GM19438 (cell line): ENCODE results near the gene NELFCD.
"Not testable (repeated sequence)": the region's sequence is repeated elsewhere in the genome, so short reads cannot be mapped to it uniquely, and the experiment has no call there.

Experiments
- ATAC-seq: cut with Tn5 transposase; IDR thresholded peaks from one replicate; pipeline ENCODE4 v1.9.1; 2021; ENCODE audit warnings: low read depth; ENCODE audit not compliant: unreplicated experiment

Gene NELFCD

GRCh38 chr20:59023616-59024015 lies 42.6 kb downstream of the NELFCD start:
- ATAC-seq: no peak

- no peak for ATAC-seq
Measured at GRCh38 chr20:59024111-59024530, 43.1 kb downstream of the NELFCD start.

GRCh38 chr20:59025086-59025485 lies 44.0 kb downstream of the NELFCD start:
- no peak for ATAC-seq

GRCh38 chr20:59025511-59025910 lies 44.5 kb downstream of the NELFCD start:
- no peak for ATAC-seq

- ATAC-seq: no peak
Measured at GRCh38 chr20:59026904-59027740, 46.1 kb downstream of the NELFCD start.

- no peak for ATAC-seq
Measured at GRCh38 chr20:59027741-59028320, 46.8 kb downstream of the NELFCD start.

- no peak for ATAC-seq
Measured at GRCh38 chr20:59028812-59029211, 47.8 kb downstream of the NELFCD start.

- ATAC-seq: no peak
Measured at GRCh38 chr20:59030911-59031563, 50.0 kb downstream of the NELFCD start.

GRCh38 chr20:59031564-59032022 lies 50.5 kb downstream of the NELFCD start:
- peak; percentile 8 for ATAC-seq

- peak; percentile 90 for ATAC-seq
Measured at GRCh38 chr20:59032023-59032712, 51.1 kb downstream of the NELFCD start, which contains the start of gene ATP5F1E. ATP5F1E (minus strand) TSS chr20:59032335; CDS start chr20:59032251, 84 bp downstream.

- ATAC-seq: no peak
Measured at GRCh38 chr20:59032713-59033059, 51.6 kb downstream of the NELFCD start.

GRCh38 chr20:59033093-59033492 lies 52.0 kb downstream of the NELFCD start:
- ATAC-seq: no peak

GRCh38 chr20:59033616-59034165 lies 52.6 kb downstream of the NELFCD start:
- ATAC-seq: no peak

GRCh38 chr20:59035381-59035780 lies 54.3 kb downstream of the NELFCD start:
- ATAC-seq: no peak

- no peak for ATAC-seq
Measured at GRCh38 chr20:59037386-59037785, 56.3 kb downstream of the NELFCD start.

- no peak for ATAC-seq
Measured at GRCh38 chr20:59039233-59039632, 58.2 kb downstream of the NELFCD start.

GRCh38 chr20:59040667-59041066 lies 59.6 kb downstream of the NELFCD start:
- no peak for ATAC-seq

GRCh38 chr20:59041487-59041886 lies 60.4 kb downstream of the NELFCD start:
- ATAC-seq: not testable (repeated sequence)

- peak; percentile 32 for ATAC-seq
Measured at GRCh38 chr20:59042151-59042795, 61.2 kb downstream of the NELFCD start, which contains the start of gene PRELID3B. PRELID3B (minus strand) TSS chr20:59042786; CDS start chr20:59042730, 56 bp downstream.
